Posterior cingulate gyrus (tissue), 11 donors: ENCODE measurements around the gene CFAP20DC.
"Not testable (repeated sequence)": the region's sequence is repeated elsewhere in the genome, so short reads cannot be mapped to it uniquely, and the experiment has no call there.

Experiments used
- DNase-seq, 10 donors: peaks; one replicate each; pipeline versions ENCODE4 v3.0.0 to v3.0.0-alpha.2; 2020 to 2021; ENCODE audit warnings: mixed read lengths in 3 of 10
- intact Hi-C: fragments of 100-400 bp; cut with DNase I; formaldehyde crosslinking; loops from one replicate; pipeline ENCODE4 v1.15.1; 2023

CFAP20DC gene

GRCh38 chr3:58880182-58880581, 169.6 kb downstream of the CFAP20DC start:
- intact Hi-C loops, result no loop called here
- DNase-seq, result no peak

GRCh38 chr3:58874795-58875194, 175.0 kb downstream of the CFAP20DC start:
- intact Hi-C loops, result no loop called here
- no peak for DNase-seq

- intact Hi-C loops, result no loop called here
- DNase-seq, result no peak
These were observed 175.5 kb downstream of the CFAP20DC start for GRCh38 chr3:58874248-58874741.

GRCh38 chr3:58868097-58868779, 181.6 kb downstream of the CFAP20DC start:
- intact Hi-C loops, result no loop called here
- DNase-seq, result no peak

- DNase-seq, result no peak
- intact Hi-C loops, result no loop called here
These were observed 182.2 kb downstream of the CFAP20DC start for GRCh38 chr3:58867621-58868020.

- no peak for DNase-seq
- intact Hi-C loops, result no loop called here
These were observed 183.7 kb downstream of the CFAP20DC start for GRCh38 chr3:58866079-58866478.

GRCh38 chr3:58864480-58864879, 185.3 kb downstream of the CFAP20DC start:
- intact Hi-C loops, result no loop called here
- no peak for DNase-seq

GRCh38 chr3:58863206-58863605, 186.6 kb downstream of the CFAP20DC start:
- no peak for DNase-seq

GRCh38 chr3:58861551-58861950, 188.3 kb downstream of the CFAP20DC start:
- intact Hi-C loops, result no loop called here

More at GRCh38 chr3:58863206-58863605, 186.6 kb downstream of the CFAP20DC start:
- intact Hi-C loops, result no loop called here

GRCh38 chr3:58858126-58858525, 191.7 kb downstream of the CFAP20DC start:
- intact Hi-C loops, result no loop called here
- no peak for DNase-seq

More at GRCh38 chr3:58861551-58861950, 188.3 kb downstream of the CFAP20DC start:
- no peak for DNase-seq

GRCh38 chr3:58857402-58857801, 192.4 kb downstream of the CFAP20DC start:
- intact Hi-C loops, result no loop called here
- no peak for DNase-seq

GRCh38 chr3:58848826-58849225, 201.0 kb downstream of the CFAP20DC start:
- DNase-seq, result no peak
- intact Hi-C loops, result no loop called here

- DNase-seq, intact Hi-C loops: not testable (repeated sequence)
These were observed 207.6 kb downstream of the CFAP20DC start for GRCh38 chr3:58842050-58842747.

- DNase-seq, result no peak
- intact Hi-C loops, result no loop called here
These were observed 208.9 kb downstream of the CFAP20DC start for GRCh38 chr3:58840949-58841348.

GRCh38 chr3:58839964-58840363, 209.9 kb downstream of the CFAP20DC start:
- intact Hi-C loops, result no loop called here
- no peak for DNase-seq

- DNase-seq, result no peak
- intact Hi-C loops, result no loop called here
These were observed 210.6 kb downstream of the CFAP20DC start for GRCh38 chr3:58839187-58839586.

- intact Hi-C loops, result no loop called here
These were observed 212.0 kb downstream of the CFAP20DC start for GRCh38 chr3:58837856-58838255.

GRCh38 chr3:58837141-58837843, 212.5 kb downstream of the CFAP20DC start:
- intact Hi-C loops, result no loop called here
- no peak for DNase-seq

More at GRCh38 chr3:58837856-58838255, 212.0 kb downstream of the CFAP20DC start:
- DNase-seq, result no peak

- intact Hi-C loops, result no loop called here
- no peak for DNase-seq
These were observed 214.7 kb downstream of the CFAP20DC start for GRCh38 chr3:58835086-58835485.

- DNase-seq, result no peak
- intact Hi-C loops, result no loop called here
These were observed 216.3 kb downstream of the CFAP20DC start for GRCh38 chr3:58833491-58833890.

GRCh38 chr3:58829321-58830000, 220.4 kb downstream of the CFAP20DC start:
- no peak for DNase-seq
- intact Hi-C loops, result no loop called here
